ENCODE results near the gene GATA2.

GATA2 gene

DNA sequence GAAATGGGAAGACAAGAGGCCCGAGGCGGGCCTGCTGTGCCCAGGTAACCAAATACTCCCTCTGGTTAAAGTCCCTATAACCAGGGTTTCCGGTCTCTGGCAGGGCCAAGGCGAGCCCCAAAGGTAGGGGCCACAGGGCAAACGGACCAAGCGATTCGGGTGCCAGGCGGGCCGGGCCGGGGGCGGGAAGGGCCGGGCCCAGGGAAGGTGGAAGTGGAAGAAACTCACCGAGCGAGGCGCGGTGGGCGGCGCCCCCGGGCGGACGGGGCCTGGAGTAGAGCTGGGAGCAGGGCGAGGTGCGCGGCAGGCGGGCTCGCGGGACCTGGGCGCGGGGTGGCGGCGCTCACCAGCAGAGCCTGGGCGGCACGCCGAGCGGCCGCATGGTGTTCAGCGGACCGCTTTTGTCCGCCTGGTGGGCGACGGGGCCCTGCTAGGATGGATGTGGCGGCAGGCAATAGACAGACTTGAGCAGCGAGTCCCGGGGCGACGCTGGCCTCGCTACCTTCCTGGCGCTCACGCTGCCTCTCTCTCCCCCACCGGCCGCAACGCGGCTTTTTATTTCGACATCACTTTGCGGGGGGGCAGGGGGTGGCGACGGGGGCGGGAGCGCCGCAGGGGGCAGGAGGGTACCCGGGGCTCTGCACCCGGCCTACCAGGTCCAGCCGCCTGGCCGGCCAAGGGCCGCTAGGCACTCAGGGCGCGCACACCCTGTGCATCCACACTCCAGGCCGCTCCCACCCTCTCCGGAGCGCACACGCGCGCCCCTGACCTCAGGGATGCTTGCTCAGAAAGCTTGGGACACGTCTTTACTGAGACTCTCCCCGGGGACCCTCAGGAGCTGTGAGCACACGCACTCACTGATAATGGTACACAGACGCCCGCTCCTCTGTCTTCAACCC lies at the start of gene GATA2:
TSS of gene GATA2 (minus strand) at position 531 of the 899 bp plus-strand sequence. CDS start 6,170 bp downstream, outside the sequence.
- CTCF ChIA-PET, result no interaction called here

DNA sequence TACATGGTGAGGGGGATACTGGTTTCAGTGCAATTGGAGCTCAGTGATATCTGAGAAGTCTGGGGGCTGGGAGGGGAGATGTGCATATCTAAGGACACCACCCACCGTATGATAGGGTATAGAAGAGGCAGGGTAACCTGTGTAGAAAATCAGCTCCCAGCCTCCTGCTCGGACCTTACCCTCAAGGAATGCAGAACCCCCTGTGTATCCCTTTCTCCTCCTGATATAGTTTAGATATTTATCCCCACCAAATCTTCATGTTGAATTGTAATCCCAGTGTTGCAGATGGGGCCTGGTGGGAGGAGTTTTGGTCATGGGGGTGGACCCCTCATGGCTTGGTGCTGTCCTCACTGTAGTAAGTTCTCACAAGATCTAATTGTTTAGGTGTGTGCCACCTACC lies 48.2 kb upstream of the GATA2 start:
- POLR2A ChIA-PET (ENCODE audit: low non-redundant PET), result no interaction called here

More for the DNA sequence above, at the start of gene GATA2:
- TF ChIP-seq, protein P1, sequence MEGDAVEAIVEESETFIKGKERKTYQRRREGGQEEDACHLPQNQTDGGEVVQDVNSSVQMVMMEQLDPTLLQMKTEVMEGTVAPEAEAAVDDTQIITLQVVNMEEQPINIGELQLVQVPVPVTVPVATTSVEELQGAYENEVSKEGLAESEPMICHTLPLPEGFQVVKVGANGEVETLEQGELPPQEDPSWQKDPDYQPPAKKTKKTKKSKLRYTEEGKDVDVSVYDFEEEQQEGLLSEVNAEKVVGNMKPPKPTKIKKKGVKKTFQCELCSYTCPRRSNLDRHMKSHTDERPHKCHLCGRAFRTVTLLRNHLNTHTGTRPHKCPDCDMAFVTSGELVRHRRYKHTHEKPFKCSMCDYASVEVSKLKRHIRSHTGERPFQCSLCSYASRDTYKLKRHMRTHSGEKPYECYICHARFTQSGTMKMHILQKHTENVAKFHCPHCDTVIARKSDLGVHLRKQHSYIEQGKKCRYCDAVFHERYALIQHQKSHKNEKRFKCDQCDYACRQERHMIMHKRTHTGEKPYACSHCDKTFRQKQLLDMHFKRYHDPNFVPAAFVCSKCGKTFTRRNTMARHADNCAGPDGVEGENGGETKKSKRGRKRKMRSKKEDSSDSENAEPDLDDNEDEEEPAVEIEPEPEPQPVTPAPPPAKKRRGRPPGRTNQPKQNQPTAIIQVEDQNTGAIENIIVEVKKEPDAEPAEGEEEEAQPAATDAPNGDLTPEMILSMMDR (conservative IDR thresholded peaks at IDR 0.05; ENCODE audit: low read depth), result peak; percentile 17; the same call in 1 of the 2 replicates
- no peak for DNase-seq (ENCODE audit: low spot score)
- POLR2A ChIA-PET (ENCODE audit: low non-redundant PET), result no interaction called here
- no peak within 1 kb of the TSS for H3K27ac ChIP-seq

DNA sequence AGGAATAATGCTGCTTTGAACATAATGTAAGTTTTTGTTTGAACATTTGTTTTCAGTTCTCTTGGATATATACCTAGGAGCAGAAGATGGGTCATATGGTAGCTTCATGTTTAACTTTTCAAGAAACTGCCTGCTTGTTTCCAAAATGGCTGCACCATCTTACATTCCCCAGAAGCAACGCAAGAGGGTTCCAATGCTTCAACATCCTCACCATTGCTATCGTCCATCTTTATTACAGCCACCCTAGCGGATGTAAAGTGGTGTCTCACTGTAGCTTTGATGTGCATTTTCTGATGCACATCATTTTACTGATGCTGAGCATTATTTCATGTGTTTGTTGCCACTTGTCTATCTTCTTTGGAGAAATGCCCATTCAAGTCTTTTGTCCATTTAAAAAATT lies 46.4 kb upstream of the GATA2 start:
- TF ChIP-seq, protein P1 (conservative IDR thresholded peaks at IDR 0.05; ENCODE audit: low read depth), result no peak
- POLR2A ChIA-PET (ENCODE audit: low non-redundant PET), result interaction anchor here (0.6 kb wide), 1 partner anchor 1751 kb away, joined by 3 read pairs; no protein-coding TSS in a partner anchor
- H3K27ac ChIP-seq, result no peak overlapping the region
- DNase-seq (ENCODE audit: low spot score), result no peak
- CTCF ChIA-PET, result interaction anchor here (0.7 to 1.0 kb wide), 3 partner anchors 70 to 1148 kb away, joined by 3 to 4 read pairs (median 3); no protein-coding TSS in a partner anchor

More for the DNA sequence above, 48.2 kb upstream of the GATA2 start:
- TF ChIP-seq, protein P1 (conservative IDR thresholded peaks at IDR 0.05; ENCODE audit: low read depth), result no peak
- no peak for DNase-seq (ENCODE audit: low spot score)
- H3K27ac ChIP-seq, result no peak overlapping the region
- CTCF ChIA-PET, result no interaction called here

DNA sequence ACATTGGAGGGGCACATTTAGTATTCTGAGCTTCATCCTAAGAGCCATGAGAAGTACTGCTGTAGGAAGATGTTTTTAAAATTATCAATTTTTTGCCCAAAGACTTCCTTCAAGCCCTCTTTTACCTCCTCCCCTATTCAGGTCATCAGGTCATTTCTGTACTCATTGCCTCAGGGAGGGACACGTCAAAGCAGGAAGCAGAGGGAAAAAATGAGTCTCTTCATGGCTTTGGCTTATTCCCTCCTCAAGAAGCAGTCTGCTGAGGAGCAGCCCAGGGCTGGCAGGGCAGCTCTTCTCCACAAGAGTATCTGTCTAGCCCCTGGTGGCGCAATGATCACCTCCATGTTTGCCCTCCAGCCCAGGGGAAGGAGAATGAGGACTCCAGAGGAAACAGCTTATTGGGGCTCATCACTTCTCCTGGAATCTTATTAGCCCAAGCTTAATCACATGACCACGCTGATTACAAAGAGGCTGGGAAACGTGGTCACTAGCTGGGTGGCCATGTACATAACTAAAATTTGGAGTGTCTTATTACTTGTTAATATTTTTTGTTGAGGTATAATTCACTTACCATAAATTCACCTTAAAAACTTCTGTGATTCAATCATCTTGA lies 44.2 kb upstream of the GATA2 start:
- ChIA-PET POLR2A (ENCODE audit: low non-redundant PET) (no interaction called here), CTCF (no interaction called here)
- TF ChIP-seq, protein P1 (conservative IDR thresholded peaks at IDR 0.05; ENCODE audit: low read depth), result no peak
- H3K27ac ChIP-seq, result no peak overlapping the region
- DNase-seq (ENCODE audit: low spot score), result no peak

DNA sequence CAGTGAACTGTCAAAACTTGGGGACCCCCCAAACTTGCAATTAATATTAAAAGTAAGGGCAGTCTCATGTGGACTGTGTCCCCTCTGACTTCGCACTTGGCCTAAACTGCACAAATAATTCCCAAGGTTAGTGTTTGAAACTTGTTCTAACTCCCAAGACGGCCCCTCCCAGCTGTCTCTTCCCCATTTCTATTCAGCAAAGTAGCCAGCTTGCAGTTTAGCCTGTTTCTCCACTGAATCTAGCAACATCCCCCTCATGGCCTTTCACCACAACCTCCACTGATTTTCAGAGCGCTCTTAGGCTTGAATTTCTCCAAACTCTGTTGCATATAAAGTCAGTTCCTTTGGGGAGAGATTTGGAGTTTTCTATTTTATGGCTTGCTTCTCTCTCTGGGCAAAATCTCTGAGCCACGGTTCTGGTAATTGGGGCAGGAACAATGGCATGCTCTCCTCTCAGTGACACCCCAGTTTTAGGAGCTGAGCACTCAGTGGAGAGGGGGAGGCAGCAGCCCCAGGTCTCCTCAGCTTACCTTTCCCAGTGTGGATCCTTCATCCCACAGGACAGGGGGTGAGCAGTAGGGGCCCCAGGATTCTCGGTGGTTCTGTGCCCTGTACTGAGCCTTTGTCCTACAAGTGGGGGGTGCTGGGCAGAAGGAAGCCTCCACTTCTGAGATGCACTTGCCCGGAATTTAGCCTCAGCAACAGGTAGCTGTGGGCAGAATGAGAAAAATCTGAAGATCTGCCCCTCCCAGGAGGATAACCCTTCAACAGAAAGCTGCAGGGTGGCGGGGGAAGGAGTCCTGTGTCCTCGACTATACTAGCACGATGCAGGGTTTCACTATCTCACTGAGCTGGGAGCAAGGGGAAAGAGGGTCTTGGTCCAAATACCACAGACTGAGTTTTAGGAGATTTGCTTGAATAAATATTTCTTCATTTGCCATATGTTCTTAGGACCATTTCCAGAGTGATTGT lies 39.3 kb upstream of the GATA2 start:
- TF ChIP-seq, protein P1 (conservative IDR thresholded peaks at IDR 0.05; ENCODE audit: low read depth), result no peak
- H3K27ac ChIP-seq, result no peak overlapping the region
- CTCF ChIA-PET, result interaction anchor here (0.6 to 1.0 kb wide), 2 partner anchors 13 to 16 kb away, joined by 3 read pairs; no protein-coding TSS in a partner anchor
- no peak for DNase-seq (ENCODE audit: low spot score)
- POLR2A ChIA-PET (ENCODE audit: low non-redundant PET), result no interaction called here
